ENCODE data around the gene SDK1.

The SDK1 gene

DNA sequence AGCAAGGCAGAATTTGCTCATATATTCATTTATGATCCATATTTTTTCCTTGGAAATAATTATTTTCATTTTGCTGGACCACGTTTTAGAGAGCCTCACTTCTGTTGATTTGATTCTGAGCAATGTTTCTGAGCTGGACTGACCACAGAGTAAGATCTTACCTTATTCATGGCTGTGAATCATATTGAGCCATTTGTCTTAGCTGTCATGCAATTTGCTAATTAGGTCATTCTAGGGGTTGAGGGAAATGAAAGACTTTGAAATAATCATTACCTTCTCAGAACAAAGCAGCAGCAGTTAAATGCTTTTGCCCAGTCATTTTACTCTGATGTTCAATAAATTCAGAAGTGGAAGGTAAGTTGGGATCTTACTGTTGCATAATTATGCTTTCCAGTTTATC, 251.4 kb downstream of the SDK1 start:
- Histone ChIP-seq H3K4me3 (ENCODE audit: severe bottlenecking) (no peak overlapping the region), H3K27me3 (ENCODE audit: insufficient read depth, poor library complexity, severe bottlenecking) (no peaks in the 10 kb centered on the region), H3K9me3 (ENCODE audit: severe bottlenecking) (no peaks in the 10 kb centered on the region), H3K4me1 (ENCODE audit: insufficient read depth, poor library complexity, severe bottlenecking) (no peaks in the 10 kb centered on the region), H3K27ac (ENCODE audit: poor library complexity, severe bottlenecking) (no peak overlapping the region), H3K36me3 (ENCODE audit: low read depth) (no peaks in the 10 kb centered on the region)
- ATAC-seq (ENCODE audit: low read depth) = peak; percentile 68
- DNase-seq (ENCODE audit: low spot score) = no peak
- TF ChIP-seq, protein P1, sequence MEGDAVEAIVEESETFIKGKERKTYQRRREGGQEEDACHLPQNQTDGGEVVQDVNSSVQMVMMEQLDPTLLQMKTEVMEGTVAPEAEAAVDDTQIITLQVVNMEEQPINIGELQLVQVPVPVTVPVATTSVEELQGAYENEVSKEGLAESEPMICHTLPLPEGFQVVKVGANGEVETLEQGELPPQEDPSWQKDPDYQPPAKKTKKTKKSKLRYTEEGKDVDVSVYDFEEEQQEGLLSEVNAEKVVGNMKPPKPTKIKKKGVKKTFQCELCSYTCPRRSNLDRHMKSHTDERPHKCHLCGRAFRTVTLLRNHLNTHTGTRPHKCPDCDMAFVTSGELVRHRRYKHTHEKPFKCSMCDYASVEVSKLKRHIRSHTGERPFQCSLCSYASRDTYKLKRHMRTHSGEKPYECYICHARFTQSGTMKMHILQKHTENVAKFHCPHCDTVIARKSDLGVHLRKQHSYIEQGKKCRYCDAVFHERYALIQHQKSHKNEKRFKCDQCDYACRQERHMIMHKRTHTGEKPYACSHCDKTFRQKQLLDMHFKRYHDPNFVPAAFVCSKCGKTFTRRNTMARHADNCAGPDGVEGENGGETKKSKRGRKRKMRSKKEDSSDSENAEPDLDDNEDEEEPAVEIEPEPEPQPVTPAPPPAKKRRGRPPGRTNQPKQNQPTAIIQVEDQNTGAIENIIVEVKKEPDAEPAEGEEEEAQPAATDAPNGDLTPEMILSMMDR (IDR thresholded peaks at IDR 0.05; ENCODE audit: poor library complexity, severe bottlenecking) = no peak

DNA sequence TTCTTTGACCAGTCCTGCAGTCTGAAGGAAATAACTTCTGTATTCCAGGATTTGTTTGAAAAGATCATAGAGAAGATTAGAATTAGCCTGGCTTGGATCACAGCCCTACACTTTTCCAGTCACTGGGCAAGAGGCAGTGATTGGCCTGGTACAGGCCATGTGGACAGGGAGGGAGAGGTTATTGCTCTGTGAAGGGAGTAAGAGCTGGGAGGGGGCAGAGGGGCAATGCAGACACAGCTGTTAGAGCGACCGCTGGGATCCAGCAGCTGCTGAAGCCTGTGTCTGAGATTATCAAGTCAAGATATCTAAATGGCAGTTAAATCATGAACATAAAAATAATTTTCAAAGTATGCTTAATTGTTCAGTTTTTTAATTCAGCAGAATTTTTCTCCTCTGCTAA, 257.3 kb downstream of the SDK1 start:
- H3K36me3 ChIP-seq (ENCODE audit: low read depth) = no peaks in the 10 kb centered on the region
- no peaks in the 10 kb centered on the region for H3K27me3 ChIP-seq (ENCODE audit: insufficient read depth, poor library complexity, severe bottlenecking)
- H3K4me3 ChIP-seq (ENCODE audit: severe bottlenecking) = no peak overlapping the region
- H3K9me3 ChIP-seq (ENCODE audit: severe bottlenecking) = no peaks in the 10 kb centered on the region
- peaks cover 16% of the 10 kb centered on the region for H3K4me1 ChIP-seq (ENCODE audit: insufficient read depth, poor library complexity, severe bottlenecking)
- DNase-seq (ENCODE audit: low spot score) = no peak
- no peak for ATAC-seq (ENCODE audit: low read depth)
- TF ChIP-seq, protein P1 (IDR thresholded peaks at IDR 0.05; ENCODE audit: poor library complexity, severe bottlenecking) = no peak
- peak overlapping the region; percentile 44 for H3K27ac ChIP-seq (ENCODE audit: poor library complexity, severe bottlenecking)

DNA sequence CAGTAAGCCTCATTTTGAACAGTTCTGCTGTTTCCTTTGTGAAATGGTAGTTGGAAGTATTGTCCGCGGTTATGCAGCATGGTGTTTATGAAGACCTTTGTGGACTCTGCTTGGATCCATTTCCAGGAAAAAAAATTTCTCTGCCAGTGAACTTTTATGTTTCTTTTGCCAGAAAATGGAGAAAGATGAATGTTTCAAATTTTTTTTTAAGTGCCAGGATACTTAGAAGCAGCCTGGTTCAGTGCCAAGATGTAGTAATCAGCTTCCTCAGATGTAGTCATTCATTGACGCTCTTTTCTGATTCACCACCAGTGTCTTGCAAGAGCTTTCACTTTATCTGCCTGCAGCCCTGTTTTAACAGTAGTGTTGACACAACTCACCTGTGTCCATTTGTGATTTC, 258.2 kb downstream of the SDK1 start:
- Histone ChIP-seq H3K9me3 (ENCODE audit: severe bottlenecking) (no peaks in the 10 kb centered on the region), H3K36me3 (ENCODE audit: low read depth) (no peaks in the 10 kb centered on the region), H3K27ac (ENCODE audit: poor library complexity, severe bottlenecking) (peak overlapping the region; percentile 44), H3K4me3 (ENCODE audit: severe bottlenecking) (no peak overlapping the region), H3K27me3 (ENCODE audit: insufficient read depth, poor library complexity, severe bottlenecking) (no peaks in the 10 kb centered on the region), H3K4me1 (ENCODE audit: insufficient read depth, poor library complexity, severe bottlenecking) (peaks cover 16% of the 10 kb centered on the region)
- TF ChIP-seq, protein P1 (IDR thresholded peaks at IDR 0.05; ENCODE audit: poor library complexity, severe bottlenecking) = no peak
- DNase-seq (ENCODE audit: low spot score) (no peak), ATAC-seq (ENCODE audit: low read depth) (peak; percentile 90)

DNA sequence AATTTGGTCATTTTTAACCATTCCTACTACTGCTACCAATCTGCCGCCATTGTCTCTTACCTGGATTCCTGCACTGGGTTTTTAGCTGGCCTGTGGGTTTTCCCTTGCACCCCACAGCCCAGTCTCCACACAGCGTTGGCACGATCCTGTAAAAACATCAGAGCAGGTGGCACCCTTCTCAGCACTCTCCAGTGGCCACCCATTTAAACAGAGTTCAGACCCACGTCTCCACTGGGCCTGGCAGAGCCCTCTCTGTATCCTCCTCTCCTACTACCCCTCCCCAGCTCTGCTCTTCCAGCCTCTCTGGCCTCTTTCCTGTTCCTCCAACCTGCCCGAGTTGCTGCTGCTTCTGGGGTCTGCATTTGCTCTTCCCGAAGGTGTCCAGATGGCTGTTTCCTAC, 259.4 kb downstream of the SDK1 start:
- DNase-seq (ENCODE audit: low spot score) (no peak), ATAC-seq (ENCODE audit: low read depth) (no peak)
- no peak overlapping the region for H3K4me3 ChIP-seq (ENCODE audit: severe bottlenecking)
- TF ChIP-seq, protein P1 (IDR thresholded peaks at IDR 0.05; ENCODE audit: poor library complexity, severe bottlenecking) = no peak
- no peaks in the 10 kb centered on the region for H3K36me3 ChIP-seq (ENCODE audit: low read depth)
- H3K4me1 ChIP-seq (ENCODE audit: insufficient read depth, poor library complexity, severe bottlenecking) = peaks cover 16% of the 10 kb centered on the region
- H3K27ac ChIP-seq (ENCODE audit: poor library complexity, severe bottlenecking) = no peak overlapping the region
- H3K27me3 ChIP-seq (ENCODE audit: insufficient read depth, poor library complexity, severe bottlenecking) = no peaks in the 10 kb centered on the region
- no peaks in the 10 kb centered on the region for H3K9me3 ChIP-seq (ENCODE audit: severe bottlenecking)

DNA sequence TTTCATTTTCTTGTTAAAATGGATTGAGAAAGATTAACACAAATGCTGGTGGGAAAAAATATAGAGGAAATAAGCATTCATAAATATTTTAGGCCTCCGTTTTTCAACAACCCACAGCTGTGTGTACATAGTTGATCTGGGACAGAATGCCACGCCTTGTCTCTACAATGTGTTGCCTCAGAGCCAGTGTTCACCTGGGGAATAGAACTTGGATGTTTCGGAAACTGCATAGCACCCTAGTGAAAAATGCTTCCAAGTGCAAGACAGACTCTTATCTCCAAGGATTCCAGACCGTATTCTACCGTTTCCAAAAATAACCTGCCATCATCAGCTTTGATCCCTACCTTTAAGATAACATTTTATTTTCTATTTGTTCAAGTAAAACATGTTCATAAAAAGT, 260.9 kb downstream of the SDK1 start:
- no peak overlapping the region for H3K4me3 ChIP-seq (ENCODE audit: severe bottlenecking)
- no peaks in the 10 kb centered on the region for H3K36me3 ChIP-seq (ENCODE audit: low read depth)
- H3K9me3 ChIP-seq (ENCODE audit: severe bottlenecking) = no peaks in the 10 kb centered on the region
- H3K27ac ChIP-seq (ENCODE audit: poor library complexity, severe bottlenecking) = no peak overlapping the region
- DNase-seq (ENCODE audit: low spot score) = no peak
- peaks cover 16% of the 10 kb centered on the region for H3K4me1 ChIP-seq (ENCODE audit: insufficient read depth, poor library complexity, severe bottlenecking)
- TF ChIP-seq, protein P1 (IDR thresholded peaks at IDR 0.05; ENCODE audit: poor library complexity, severe bottlenecking) = no peak
- peak; percentile 71; the same call in 2 of the 3 replicates for ATAC-seq (ENCODE audit: low read depth)
- no peaks in the 10 kb centered on the region for H3K27me3 ChIP-seq (ENCODE audit: insufficient read depth, poor library complexity, severe bottlenecking)

Measured in RWPE2 (cell line).